ENCODE data around the gene NTN4.

GRCh38 chr12:95715177-95715576 is 75.4 kb downstream of the NTN4 start:
- TF ChIP-seq EZH2 (IDR thresholded peaks at IDR 0.05; ENCODE audit: insufficient read depth, poor library complexity, severe bottlenecking) (no peak), EZH2phosphoT487 (IDR thresholded peaks at IDR 0.05; ENCODE audit: insufficient read depth, low read depth) (no peak)
